ENCODE results near the gene FARP1. TPM values are rescaled to one million over a fixed set of nuclear protein-coding genes. Genes with fewer than 3 reads are reported as not detected.

The FARP1 gene
- total RNA-seq, 2 donors from 2014 or later: 89.5 to 93.6 TPM

GRCh38 chr13:98141509-98142379, 1.1 kb upstream of the FARP1 start:
- no peaks in the 10 kb centered on the region for H3K36me3 ChIP-seq (replicated peaks in 1 of 2; ENCODE audit: insufficient read depth in 1 of 2, low read depth in 2 of 2)
- no peak for TF ChIP-seq POLR2A (IDR thresholded peaks at IDR 0.05)
- no peak for TF ChIP-seq CTCF (IDR thresholded peaks at IDR 0.05)
- intact Hi-C loops (cut with DNase I): loop anchor here (10.0 kb wide), 2 partner anchors 263 to 293 kb away; no protein-coding TSS in a partner anchor
- ATAC-seq: peak; percentile 3
- DNase-seq: peak; percentile 48 to 54 (median 52)
- H3K27me3 ChIP-seq: no peaks in the 10 kb centered on the region
- H3K4me1 ChIP-seq: peaks cover 36% of the 10 kb centered on the region
- WGBS, 2 donors: 27 to 46% methylated on average over 17 to 27 of the region's 27 CpGs
- H3K9me3 ChIP-seq: no peaks in the 10 kb centered on the region
- H3K27ac ChIP-seq: peak overlapping the region; percentile 74 to 95 (median 90)
- peak overlapping the region; percentile 40 to 92 for H3K4me3 ChIP-seq

- H3K36me3 ChIP-seq (replicated peaks in 1 of 2; ENCODE audit: insufficient read depth in 1 of 2, low read depth in 2 of 2): no peaks in the 10 kb centered on the region
- intact Hi-C loops (cut with DNase I): loop anchor here (10.0 kb wide), 2 partner anchors 262 to 292 kb away; no protein-coding TSS in a partner anchor
- 0% methylated on average over 41 of the region's 66 CpGs; no CpG with 5 or more reads in 1 of the 2 donors for WGBS, 2 donors
- H3K27me3 ChIP-seq: no peaks in the 10 kb centered on the region
- ATAC-seq: peak; percentile 23
- H3K4me1 ChIP-seq: peaks cover 43% of the 10 kb centered on the region
- TF ChIP-seq CTCF (IDR thresholded peaks at IDR 0.05) (no peak), POLR2A (IDR thresholded peaks at IDR 0.05) (no peak)
- peak overlapping the region; percentile 74 to 91 (median 82) for H3K27ac ChIP-seq
- peak overlapping the region; percentile 9 to 78 for H3K4me3 ChIP-seq
- DNase-seq: no peak
- H3K9me3 ChIP-seq: no peaks in the 10 kb centered on the region
Observed at GRCh38 chr13:98143157-98143553, 261 bp downstream of the FARP1 start.

DNA sequence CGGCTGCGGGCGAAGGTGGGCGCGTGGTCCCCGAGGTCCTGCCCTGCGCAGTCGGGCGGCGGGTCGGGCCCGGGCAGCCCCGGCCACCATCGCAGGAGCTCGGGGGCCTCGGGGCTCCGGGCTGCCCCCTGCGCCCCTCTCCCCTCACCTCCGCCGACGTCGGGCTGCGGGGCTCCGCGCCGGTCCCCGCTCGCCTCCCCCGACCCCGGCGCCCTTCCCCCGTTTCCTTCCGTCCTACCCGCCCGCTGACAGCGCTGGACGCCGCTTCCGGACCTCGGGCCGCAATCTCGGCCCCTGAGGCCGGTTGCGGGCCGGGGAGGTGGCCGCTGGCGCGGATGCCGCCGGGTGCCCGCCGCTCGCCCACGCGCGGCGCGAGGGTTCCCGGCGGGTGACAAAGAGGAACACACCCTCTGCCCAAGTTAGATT, 720 bp downstream of the FARP1 start:
- no peaks in the 10 kb centered on the region for H3K36me3 ChIP-seq (replicated peaks in 1 of 2; ENCODE audit: insufficient read depth in 1 of 2, low read depth in 2 of 2)
- no peaks in the 10 kb centered on the region for H3K9me3 ChIP-seq
- H3K27me3 ChIP-seq: no peaks in the 10 kb centered on the region
- DNase-seq (peak; percentile 23 to 43 (median 30)), ATAC-seq (peak; percentile 16)
- intact Hi-C loops (cut with DNase I): loop anchor here (10.0 kb wide), 2 partner anchors 261 to 291 kb away; no protein-coding TSS in a partner anchor
- TF ChIP-seq CTCF (IDR thresholded peaks at IDR 0.05) (no peak), POLR2A (IDR thresholded peaks at IDR 0.05) (peak in 1 of 3 donors; percentile 4)
- peaks cover 43% of the 10 kb centered on the region for H3K4me1 ChIP-seq
- peak overlapping the region; percentile 9 to 78 for H3K4me3 ChIP-seq
- H3K27ac ChIP-seq: peak overlapping the region; percentile 74 to 91 (median 82)
- 0 to 1% methylated on average over 17 to 58 of the region's 60 CpGs for WGBS, 2 donors

GRCh38 chr13:98144027-98144741, 1.3 kb downstream of the FARP1 start:
- 6 to 8% methylated on average over 16 to 21 of the region's 21 CpGs for WGBS, 2 donors
- intact Hi-C loops (cut with DNase I): loop anchor here (10.0 kb wide), 2 partner anchors 261 to 291 kb away; no protein-coding TSS in a partner anchor
- no peak for ATAC-seq
- DNase-seq: peak; percentile 4 to 34 (median 18)
- no peaks in the 10 kb centered on the region for H3K36me3 ChIP-seq (replicated peaks in 1 of 2; ENCODE audit: insufficient read depth in 1 of 2, low read depth in 2 of 2)
- no peaks in the 10 kb centered on the region for H3K27me3 ChIP-seq
- H3K4me3 ChIP-seq: peak overlapping the region; percentile 9 to 78
- no peaks in the 10 kb centered on the region for H3K9me3 ChIP-seq
- H3K4me1 ChIP-seq: peaks cover 43% of the 10 kb centered on the region
- peak overlapping the region; percentile 35 to 91 (median 82) for H3K27ac ChIP-seq
- TF ChIP-seq CTCF (IDR thresholded peaks at IDR 0.05) (no peak), POLR2A (IDR thresholded peaks at IDR 0.05) (no peak)

Data from body of pancreas (tissue), 4 donors.